Astrocyte of the spinal cord (primary cell): Measurements from ENCODE around the gene TALDO1.

Experiments used
- DNase-seq: peaks from one replicate; pipeline ENCODE4 v3.0.0; 2011; ENCODE audit warnings: low read depth, low spot score
- H3K4me3 ChIP-seq: 2 replicates; pipeline ENCODE4 v1.5.1; 2011; ENCODE audit warnings: low read depth, mild to moderate bottlenecking, low read length, moderate library complexity
- CTCF ChIP-seq: IDR thresholded peaks from 2 replicates; pipeline ENCODE4 v1.5.1; 2012; ENCODE audit warnings: low read depth, mild to moderate bottlenecking, low read length, inconsistent platforms
- in situ Hi-C: cut with HindIII; loops from 2 replicates; pipeline ENCODE4 v1.10.0; 2017; ENCODE audit warnings: low sequenced_read_pairs

Gene TALDO1

DNA sequence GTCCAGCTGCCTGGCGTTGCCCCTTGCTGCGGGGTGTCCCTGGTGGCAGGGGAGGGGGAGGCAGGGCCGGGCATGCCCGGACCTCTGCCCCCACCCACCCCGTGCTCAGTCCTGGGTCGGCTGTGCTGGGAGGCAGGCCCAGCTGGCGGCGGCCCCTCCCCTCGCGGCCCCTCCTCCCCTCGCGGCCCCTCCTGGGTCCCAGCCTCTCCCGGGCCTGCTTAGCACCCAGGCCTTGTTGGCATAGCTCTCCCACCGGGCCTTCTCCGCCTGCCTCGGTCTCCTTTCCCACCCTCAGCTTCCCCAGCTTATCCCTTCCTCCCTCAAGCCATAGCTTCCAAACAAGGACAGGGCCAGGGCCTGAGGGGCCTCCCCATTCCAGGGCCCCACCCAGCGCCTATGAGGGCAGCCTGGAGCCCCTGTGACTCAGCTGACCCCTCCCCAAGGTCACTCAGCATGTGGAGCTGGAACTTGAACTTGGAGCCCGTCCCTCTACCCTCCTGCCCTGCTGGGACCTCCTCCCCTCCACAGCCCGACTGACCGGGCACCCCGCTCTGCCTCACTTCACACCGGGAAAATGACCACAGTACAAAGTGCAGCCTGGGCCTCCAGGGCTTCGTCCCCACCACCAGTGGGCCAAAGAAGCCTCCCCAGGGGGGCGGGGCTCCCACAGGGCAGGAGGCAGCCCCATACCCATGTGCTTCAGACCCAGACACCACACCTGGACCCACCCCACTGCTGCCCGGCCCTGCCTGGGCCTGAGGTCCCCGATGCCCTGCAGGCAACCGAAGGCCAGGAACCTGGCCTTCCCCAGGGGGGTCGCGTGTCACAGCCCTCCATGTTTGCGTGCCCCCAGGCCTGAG is 40.1 kb upstream of the TALDO1 start:
- DNase-seq = peak; percentile 24
- in situ Hi-C loops = no loop called here
- peak; percentile 22 for TF ChIP-seq CTCF
- H3K4me3 ChIP-seq = peak overlapping the region; percentile 67

DNA sequence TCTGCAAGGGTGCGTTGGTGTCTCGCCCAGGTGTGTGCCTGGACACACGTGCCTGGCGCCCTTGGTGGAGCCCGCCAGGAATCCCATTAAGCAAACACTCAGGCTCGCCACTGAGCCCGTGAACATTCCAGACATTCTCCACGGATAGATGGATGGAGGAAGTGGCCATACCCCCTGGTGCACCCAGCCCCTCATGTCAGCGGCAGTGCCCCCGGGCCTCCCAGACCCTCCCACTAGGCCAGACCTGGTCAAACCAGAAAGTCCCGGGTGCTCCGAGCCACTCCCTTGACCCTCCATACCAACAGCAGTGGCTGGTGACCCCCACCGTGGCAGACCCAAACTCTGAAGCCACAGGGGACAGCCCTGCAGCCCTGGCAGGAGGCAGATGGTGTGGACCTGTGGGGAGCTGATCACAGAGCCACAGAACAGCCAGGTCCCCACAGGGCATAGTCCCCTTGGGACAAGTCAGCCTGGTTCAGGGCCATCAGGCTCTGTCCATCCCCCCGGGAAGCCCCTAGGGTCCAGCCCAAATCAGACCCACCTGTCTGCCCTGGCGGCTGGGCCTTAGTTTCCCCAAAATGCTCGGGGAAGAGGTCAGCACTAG is 39.3 kb upstream of the TALDO1 start:
- no peak for DNase-seq
- no peak for TF ChIP-seq CTCF
- in situ Hi-C loops = no loop called here
- no peak overlapping the region for H3K4me3 ChIP-seq

DNA sequence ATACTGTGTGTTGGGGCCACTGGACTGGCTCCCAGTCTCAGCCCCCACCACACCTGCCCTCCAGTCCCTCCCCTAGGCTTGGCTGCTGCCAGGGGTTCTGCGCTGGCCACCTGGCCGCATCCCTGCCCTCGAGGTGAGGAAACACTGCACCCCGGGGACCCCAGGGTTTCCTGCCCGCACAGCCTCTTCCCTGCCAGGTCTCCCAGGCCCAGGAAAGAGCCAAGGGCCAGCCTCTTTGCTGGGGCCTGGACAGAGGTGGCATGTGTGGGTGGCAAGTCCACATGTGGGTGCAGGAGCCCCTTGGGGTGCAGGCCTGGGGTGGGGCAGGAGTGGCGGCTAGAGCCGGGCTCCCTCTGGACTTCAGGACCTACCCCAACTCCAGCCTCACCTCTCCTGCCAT is 38.8 kb upstream of the TALDO1 start:
- no peak overlapping the region for H3K4me3 ChIP-seq
- TF ChIP-seq CTCF = no peak
- no peak for DNase-seq
- in situ Hi-C loops = no loop called here

GRCh38 chr11:709109-709997 is 37.9 kb upstream of the TALDO1 start:
- H3K4me3 ChIP-seq = no peak overlapping the region
- in situ Hi-C loops = no loop called here
- no peak for DNase-seq
- TF ChIP-seq CTCF = no peak

DNA sequence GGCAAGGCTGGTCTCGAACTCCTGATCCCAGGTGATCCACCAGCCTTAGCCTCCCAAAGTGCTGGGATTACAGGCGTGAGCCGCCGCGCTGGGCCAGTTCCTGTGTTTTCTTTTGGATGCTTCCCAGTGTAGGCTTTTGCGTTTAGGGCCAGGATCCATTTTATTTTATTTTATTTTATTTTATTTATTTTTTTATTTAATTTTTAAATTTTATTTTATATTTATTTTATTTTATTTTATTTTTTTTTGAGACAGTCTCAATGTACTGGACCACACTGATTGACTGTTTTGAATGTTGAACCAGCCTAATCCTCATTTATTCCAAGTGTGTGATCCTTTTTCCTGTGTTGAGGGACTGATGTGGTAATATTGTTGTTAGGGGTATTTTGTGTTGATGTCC is 32.8 kb upstream of the TALDO1 start:
- in situ Hi-C loops = no loop called here
- TF ChIP-seq CTCF = no peak
- no peak overlapping the region for H3K4me3 ChIP-seq
- no peak for DNase-seq

DNA sequence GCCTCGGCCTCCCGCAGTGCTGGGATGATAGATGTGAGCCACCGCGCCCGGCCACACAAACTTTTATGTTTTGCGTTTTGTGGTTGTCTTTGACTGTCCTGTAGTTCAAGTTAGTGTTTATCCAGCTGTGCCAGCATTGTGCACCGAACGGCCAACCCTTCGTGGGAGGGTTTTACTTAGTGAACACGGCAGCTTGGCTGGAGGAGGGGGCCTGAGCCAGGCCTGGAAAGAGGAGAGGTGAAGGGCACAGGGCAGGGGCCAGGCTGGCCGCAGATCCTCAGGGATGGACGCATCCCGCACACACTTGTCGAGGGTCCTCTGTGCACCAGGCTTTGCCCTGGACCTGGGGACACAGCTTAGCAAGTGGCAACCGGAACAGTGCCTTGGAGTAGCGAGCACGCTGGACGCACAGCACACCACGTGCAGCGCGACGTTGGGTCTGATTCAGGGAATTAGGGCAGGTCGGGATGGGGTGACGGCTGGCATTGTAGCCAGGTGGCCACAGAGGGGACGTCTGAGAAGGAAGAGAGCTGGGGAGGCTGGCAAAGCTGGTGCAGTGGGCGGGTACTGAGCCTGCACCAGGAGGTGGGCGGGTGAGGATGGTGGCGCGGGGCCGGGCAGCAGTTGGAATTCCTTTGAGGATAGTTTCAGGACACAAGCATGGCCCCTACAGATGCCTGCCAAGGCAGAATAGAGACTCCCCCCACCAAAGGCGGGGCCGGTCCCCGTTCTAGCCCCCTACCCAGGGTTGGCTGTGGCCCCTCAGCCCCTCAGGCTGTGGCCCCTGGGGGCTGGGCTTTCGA is 27.8 kb upstream of the TALDO1 start:
- no peak overlapping the region for H3K4me3 ChIP-seq
- TF ChIP-seq CTCF = no peak
- in situ Hi-C loops = no loop called here
- DNase-seq = peak; percentile 59
